Loucy (cell line): ENCODE measurements around the gene SEMA6B.

Experiments used
- H2AFZ ChIP-seq: fragments of 200-600 bp; sonication (generic); 2 replicates; pipeline ENCODE4 v1.6.0; 2016; ENCODE audit warnings: antibody characterized with exemption, mild to moderate bottlenecking, low read length, moderate library complexity
- H3F3A ChIP-seq: fragments of 200-600 bp; 2 replicates; pipeline ENCODE4 v1.6.0; 2016; ENCODE audit warnings: antibody characterized with exemption, low read depth, mild to moderate bottlenecking
- H3K27me3 ChIP-seq: fragments of 200-600 bp; sonication (generic); 2 replicates; pipeline ENCODE4 v1.6.1; 2014; ENCODE audit warnings: low read length, mild to moderate bottlenecking; ENCODE audit not compliant: insufficient read depth, poor library complexity, severe bottlenecking
- H3K36me3 ChIP-seq: fragments of 200-600 bp; sonication (generic); 2 replicates; pipeline ENCODE4 v1.6.1; 2016; ENCODE audit warnings: low read length; ENCODE audit not compliant: insufficient read depth
- H3K4me1 ChIP-seq: fragments of 200-600 bp; sonication (generic); 2 replicates; pipeline ENCODE4 v1.5.1; 2014; ENCODE audit warnings: low read length, mild to moderate bottlenecking; ENCODE audit not compliant: insufficient read depth, poor library complexity, severe bottlenecking
- H3K4me2 ChIP-seq: fragments of 200-600 bp; sonication (generic); 2 replicates; pipeline ENCODE4 v1.6.0; 2014; ENCODE audit warnings: antibody characterized with exemption, low read length, low read depth, mild to moderate bottlenecking; ENCODE audit not compliant: poor library complexity, severe bottlenecking
- H3K4me3 ChIP-seq: fragments of 200-600 bp; sonication (generic); 2 replicates; pipeline ENCODE4 v1.5.1; 2014; ENCODE audit warnings: low read length, mild to moderate bottlenecking, mixed read lengths; ENCODE audit not compliant: poor library complexity, severe bottlenecking
- H3K79me2 ChIP-seq: fragments of 200-600 bp; sonication (generic); 2 replicates; pipeline ENCODE4 v1.6.1; 2014; ENCODE audit warnings: low read length; ENCODE audit not compliant: insufficient read depth
- H3K9ac ChIP-seq: fragments of 200-600 bp; sonication (generic); 2 replicates; pipeline ENCODE4 v1.6.0; 2014; ENCODE audit warnings: mild to moderate bottlenecking, low read depth, low read length, moderate library complexity; ENCODE audit not compliant: poor library complexity, severe bottlenecking
- H3K9me2 ChIP-seq: fragments of 200-600 bp; sonication (generic); replicated peaks from 2 replicates; pipeline ENCODE4 v1.6.1; 2016; ENCODE audit warnings: low read depth, low read length, mixed read lengths
- H3K9me3 ChIP-seq: fragments of 200-600 bp; sonication (generic); 2 replicates; pipeline ENCODE4 v1.6.1; 2014; ENCODE audit warnings: mild to moderate bottlenecking, antibody characterized with exemption, low read length, low read depth; ENCODE audit not compliant: insufficient read depth
- H4K20me1 ChIP-seq: fragments of 200-600 bp; sonication (generic); 2 replicates; pipeline ENCODE4 v1.6.0; 2014; ENCODE audit warnings: antibody characterized with exemption, low read length, mild to moderate bottlenecking; ENCODE audit not compliant: insufficient read depth, poor library complexity, severe bottlenecking
- EZH2phosphoT487 ChIP-seq: fragments of 200-600 bp; IDR thresholded peaks from 2 replicates; pipeline ENCODE4 v1.6.1; 2018; ENCODE audit warnings: antibody characterized with exemption, mild to moderate bottlenecking, moderate library complexity, borderline replicate concordance
- TF ChIP-seq, protein P1 (sequence below): fragments of 200-600 bp; sonication (generic); conservative IDR thresholded peaks from 2 replicates; pipeline ENCODE4 v1.5.1; 2014; ENCODE audit warnings: mild to moderate bottlenecking, antibody characterized with exemption, low read length

The SEMA6B gene

GRCh38 chr19:4499318-4499717, 60.2 kb downstream of the SEMA6B start:
- H3K27me3 ChIP-seq: no peaks in the 10 kb centered on the region
- H4K20me1 ChIP-seq: no peaks in the 10 kb centered on the region

DNA sequence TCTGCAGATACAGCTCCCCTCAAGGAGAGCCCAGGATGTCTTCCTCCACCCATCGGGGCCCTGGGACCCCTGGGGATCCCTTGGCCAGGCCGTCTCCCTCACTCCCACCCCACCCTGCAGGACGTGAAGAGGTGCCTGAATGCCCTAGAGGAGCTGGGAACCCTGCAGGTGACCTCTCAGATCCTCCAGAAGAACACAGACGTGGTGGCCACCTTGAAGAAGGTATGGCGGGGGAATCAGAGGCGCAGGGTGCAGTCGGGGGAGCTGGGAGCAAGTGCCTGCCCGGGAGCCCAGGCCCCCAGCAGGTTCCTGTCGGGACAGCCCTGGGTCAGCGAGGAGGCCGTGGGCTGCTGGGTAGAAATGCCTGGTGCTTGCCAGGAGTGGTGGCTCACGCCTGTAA, 60.8 kb downstream of the SEMA6B start:
- H3K4me2 ChIP-seq: no peak overlapping the region
- H2AFZ ChIP-seq: no peak overlapping the region
- H3F3A ChIP-seq: no peaks in the 10 kb centered on the region
- no peak overlapping the region for H3K9ac ChIP-seq
- H3K4me3 ChIP-seq: no peak overlapping the region
- H3K9me3 ChIP-seq: no peaks in the 10 kb centered on the region
- no peaks in the 10 kb centered on the region for H3K27me3 ChIP-seq
- no peaks in the 10 kb centered on the region for H3K9me2 ChIP-seq
- H3K4me1 ChIP-seq: no peaks in the 10 kb centered on the region
- peaks cover 40% of the 10 kb centered on the region; the same call in 1 of the 2 replicates for H3K36me3 ChIP-seq
- no peaks in the 10 kb centered on the region for H4K20me1 ChIP-seq
- TF ChIP-seq, protein P1, sequence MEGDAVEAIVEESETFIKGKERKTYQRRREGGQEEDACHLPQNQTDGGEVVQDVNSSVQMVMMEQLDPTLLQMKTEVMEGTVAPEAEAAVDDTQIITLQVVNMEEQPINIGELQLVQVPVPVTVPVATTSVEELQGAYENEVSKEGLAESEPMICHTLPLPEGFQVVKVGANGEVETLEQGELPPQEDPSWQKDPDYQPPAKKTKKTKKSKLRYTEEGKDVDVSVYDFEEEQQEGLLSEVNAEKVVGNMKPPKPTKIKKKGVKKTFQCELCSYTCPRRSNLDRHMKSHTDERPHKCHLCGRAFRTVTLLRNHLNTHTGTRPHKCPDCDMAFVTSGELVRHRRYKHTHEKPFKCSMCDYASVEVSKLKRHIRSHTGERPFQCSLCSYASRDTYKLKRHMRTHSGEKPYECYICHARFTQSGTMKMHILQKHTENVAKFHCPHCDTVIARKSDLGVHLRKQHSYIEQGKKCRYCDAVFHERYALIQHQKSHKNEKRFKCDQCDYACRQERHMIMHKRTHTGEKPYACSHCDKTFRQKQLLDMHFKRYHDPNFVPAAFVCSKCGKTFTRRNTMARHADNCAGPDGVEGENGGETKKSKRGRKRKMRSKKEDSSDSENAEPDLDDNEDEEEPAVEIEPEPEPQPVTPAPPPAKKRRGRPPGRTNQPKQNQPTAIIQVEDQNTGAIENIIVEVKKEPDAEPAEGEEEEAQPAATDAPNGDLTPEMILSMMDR: no peak
- no peak for TF ChIP-seq EZH2phosphoT487
- H3K79me2 ChIP-seq: no peaks in the 10 kb centered on the region

More at GRCh38 chr19:4499318-4499717, 60.2 kb downstream of the SEMA6B start:
- Histone ChIP-seq H3K9ac (no peak overlapping the region), H2AFZ (no peak overlapping the region), H3K9me2 (no peaks in the 10 kb centered on the region), H3F3A (no peaks in the 10 kb centered on the region), H3K4me1 (no peaks in the 10 kb centered on the region), H3K4me2 (no peak overlapping the region), H3K9me3 (no peaks in the 10 kb centered on the region), H3K4me3 (no peak overlapping the region), H3K79me2 (no peaks in the 10 kb centered on the region), H3K36me3 (peaks cover 37% of the 10 kb centered on the region; the same call in 1 of the 2 replicates)
- TF ChIP-seq EZH2phosphoT487: no peak
- TF ChIP-seq, protein P1: no peak

- H3K4me1 ChIP-seq: no peaks in the 10 kb centered on the region
- no peaks in the 10 kb centered on the region for H3K9me3 ChIP-seq
- no peak overlapping the region for H2AFZ ChIP-seq
- H3K9me2 ChIP-seq: no peaks in the 10 kb centered on the region
- peaks cover 47% of the 10 kb centered on the region; the same call in 1 of the 2 replicates for H3K36me3 ChIP-seq
- H3K79me2 ChIP-seq: no peaks in the 10 kb centered on the region
- H3K4me3 ChIP-seq: no peak overlapping the region
- no peaks in the 10 kb centered on the region for H4K20me1 ChIP-seq
- H3K4me2 ChIP-seq: no peak overlapping the region
- TF ChIP-seq, protein P1: no peak
- no peak for TF ChIP-seq EZH2phosphoT487
- no peaks in the 10 kb centered on the region for H3K27me3 ChIP-seq
- no peak overlapping the region for H3K9ac ChIP-seq
- H3F3A ChIP-seq: no peaks in the 10 kb centered on the region
Measured at GRCh38 chr19:4497770-4498389, 61.6 kb downstream of the SEMA6B start.
